Islet precursor cell (in vitro differentiated cells): ENCODE data around the gene USP48.
"Not testable (repeated sequence)": the region's sequence is repeated elsewhere in the genome, so short reads cannot be mapped to it uniquely, and the experiment has no call there.

ENCODE experiments used
- DNase-seq: peaks from one replicate; pipeline ENCODE4 v3.0.0-alpha.2; 2018

The USP48 gene

DNA sequence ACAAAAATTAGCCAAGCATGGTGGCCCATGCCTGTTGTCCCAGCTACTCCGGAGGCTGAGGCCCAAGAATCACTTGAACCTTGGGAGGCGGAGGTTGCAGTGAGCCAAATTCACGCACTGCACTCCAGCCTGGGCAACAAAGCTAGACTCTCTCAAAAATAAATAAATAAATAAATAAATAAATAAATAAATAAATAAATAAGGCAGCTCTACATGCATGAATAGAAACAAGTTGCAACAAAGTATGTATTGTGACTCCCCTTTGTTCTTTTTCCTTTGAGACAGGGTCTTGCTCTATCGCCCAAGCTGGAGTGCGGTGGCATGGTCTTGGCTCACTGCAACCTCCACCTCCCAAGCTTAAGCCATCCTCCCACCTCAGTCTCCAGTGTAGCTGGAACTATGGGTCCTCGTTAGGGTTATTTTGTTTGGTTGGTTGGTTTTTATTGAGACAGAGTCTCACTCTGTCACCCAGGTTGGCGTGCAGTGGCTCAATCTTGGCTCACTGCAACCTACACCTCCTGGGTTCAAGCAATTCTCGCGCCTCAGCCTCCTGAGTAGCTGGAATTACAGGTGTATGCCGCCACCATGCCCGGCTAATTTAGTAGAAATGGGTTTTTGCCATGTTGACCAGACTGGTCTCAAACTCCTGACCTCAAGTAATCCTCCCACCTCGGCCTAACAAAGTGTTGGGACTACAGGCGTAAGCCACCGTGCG, 8.0 kb downstream of the USP48 start:
- DNase-seq, result no peak

DNA sequence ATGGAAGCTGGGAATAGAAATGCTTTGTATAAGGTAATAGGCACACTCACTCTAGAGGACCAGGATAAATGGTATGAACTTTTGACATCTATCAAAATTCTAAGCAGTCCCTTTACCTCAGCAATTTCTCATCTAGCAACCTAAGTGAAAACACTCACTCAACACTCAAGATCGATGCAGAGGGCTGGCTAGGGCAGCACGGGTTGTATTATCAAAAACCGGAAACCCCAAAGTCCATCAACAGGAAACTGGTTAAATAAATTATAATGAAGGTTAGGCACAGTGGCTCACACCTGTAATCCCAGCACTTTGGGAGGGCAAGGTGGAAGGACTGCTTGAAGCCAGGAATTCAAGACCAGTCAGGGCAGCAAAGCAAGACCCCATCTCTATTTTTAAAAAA, 9.4 kb downstream of the USP48 start:
- no peak for DNase-seq

DNA sequence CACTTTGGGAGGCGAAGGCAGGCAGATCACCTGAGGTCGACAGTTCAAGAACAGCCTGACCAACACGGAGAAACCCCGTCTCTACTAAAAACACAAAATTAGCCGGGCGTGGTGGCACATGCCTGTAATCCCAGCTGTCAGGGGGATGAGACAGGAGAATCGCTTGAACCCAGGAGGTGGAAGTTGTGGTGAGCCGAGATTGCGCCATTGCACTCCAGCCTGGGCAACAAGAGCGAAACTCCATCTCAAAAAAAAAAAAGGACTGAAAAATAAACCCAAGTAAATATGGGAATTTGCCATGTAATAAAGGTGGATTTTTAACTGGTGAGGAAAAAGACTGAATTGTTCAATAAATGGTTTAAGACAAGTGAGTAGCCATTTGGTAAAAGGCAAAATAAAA, 11.3 kb downstream of the USP48 start:
- DNase-seq, result not testable (repeated sequence)

DNA sequence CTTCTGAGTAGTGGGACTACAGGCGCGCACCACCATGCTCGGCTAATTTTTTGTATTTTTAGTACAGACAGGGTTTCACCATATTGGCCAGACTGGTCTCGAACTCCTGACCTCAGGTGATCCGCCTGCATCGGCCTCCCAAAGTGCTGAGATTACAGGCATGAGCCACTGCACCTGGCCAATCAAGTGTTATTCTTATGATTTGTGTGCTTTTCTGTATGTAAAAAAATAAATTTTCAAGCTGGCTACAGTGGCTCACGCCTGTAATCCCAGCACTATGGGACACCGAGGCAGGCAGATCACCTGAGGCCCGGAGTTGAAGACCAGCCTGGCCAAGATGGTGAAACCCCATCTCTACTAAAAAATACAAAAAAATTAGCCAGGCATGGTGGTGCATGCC, 12.3 kb downstream of the USP48 start:
- not testable (repeated sequence) for DNase-seq

DNA sequence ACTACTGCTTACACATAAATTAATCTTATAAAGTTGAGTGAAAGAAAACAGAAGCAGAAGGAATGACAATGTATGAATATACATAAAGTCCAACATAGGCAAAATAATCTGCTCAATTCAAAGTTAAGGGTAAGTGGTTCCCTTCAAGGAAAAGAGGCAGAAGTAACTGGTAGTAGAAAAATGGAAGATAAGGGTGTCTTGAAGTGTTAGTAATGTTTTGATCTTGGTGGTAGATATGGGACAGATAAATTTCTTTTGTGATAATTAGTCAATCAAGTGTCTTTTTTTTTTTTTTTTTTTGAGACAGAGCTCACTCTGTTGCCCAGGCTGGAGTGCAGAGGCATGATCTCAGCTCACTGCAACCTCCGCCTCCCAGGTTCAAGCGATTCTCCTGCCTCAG, 12.7 kb downstream of the USP48 start:
- no peak for DNase-seq

DNA sequence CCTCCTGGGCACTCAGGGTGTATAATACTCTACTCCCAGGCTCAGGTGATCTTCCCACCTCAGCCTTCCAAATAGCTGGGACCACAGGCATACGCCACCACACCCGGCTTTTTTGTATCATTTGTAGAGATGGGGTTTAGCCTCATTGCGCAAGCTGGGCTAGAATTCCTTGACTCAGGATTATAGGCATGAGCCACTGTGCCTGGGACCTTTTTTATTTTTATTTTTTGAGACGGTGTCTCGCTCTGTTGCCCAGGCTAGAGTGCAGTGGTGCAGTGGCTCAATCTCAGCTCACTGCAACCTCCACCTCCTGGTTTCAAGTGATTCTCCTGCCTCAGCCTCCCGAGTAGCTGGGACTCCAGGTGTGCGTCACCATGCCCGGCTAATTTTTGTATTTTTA, 15.8 kb downstream of the USP48 start:
- DNase-seq, result not testable (repeated sequence)

DNA sequence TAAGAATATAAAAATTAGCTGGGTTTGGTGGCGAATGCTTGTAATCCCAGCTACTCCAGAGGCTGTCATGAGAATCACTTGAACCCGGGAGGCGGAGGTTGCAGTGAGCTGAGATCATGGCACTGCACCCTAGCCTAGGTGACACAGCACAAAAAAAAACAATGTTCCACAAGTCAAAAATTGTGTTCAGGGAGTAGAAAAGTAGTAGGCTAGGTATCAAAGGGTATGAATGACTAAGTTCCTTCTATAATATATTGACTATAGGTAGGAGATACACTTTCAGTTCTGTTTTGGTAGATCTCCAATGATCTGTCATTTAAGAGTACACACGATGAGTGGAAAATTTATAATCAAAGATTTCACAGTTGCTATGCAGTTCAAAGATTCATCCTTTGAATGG, 16.7 kb downstream of the USP48 start:
- DNase-seq, result no peak

DNA sequence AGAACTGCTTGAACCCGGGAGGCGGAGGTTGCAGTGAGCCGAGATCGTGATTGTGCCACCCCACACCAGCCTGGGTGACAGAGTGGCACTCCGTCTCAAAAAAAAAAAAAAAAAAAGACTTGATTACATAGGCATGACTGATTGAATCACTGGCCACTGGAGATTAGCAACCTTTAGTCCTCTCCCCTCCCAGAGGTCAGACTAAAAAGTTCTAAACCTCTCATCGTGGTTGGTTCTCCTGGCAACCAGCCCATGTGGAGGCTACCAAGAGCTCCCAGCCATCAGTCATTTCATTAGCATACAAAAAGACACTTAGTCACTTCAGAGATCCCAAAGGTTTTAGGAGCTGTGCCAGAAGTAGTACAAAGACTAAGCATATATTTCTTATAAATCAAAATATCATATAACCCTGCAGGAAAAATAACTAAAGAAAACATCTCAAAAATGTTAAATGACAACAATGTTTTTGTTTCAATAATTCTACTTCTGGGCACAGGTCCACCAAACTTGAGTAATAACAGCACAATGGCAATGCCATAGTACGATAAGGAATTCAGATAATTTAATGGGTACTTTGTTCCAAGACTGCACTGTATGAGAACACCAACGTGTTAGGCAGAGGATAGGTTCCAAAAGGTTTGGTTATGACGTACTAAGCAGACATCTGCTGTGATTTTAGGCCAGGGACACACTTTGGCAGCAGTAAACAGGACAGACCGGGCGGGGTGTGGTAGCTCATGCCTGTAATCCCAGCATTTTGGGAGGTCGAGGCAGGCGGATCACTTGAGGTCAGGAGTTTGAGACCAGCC, 18.1 kb downstream of the USP48 start:
- DNase-seq, result no peak

DNA sequence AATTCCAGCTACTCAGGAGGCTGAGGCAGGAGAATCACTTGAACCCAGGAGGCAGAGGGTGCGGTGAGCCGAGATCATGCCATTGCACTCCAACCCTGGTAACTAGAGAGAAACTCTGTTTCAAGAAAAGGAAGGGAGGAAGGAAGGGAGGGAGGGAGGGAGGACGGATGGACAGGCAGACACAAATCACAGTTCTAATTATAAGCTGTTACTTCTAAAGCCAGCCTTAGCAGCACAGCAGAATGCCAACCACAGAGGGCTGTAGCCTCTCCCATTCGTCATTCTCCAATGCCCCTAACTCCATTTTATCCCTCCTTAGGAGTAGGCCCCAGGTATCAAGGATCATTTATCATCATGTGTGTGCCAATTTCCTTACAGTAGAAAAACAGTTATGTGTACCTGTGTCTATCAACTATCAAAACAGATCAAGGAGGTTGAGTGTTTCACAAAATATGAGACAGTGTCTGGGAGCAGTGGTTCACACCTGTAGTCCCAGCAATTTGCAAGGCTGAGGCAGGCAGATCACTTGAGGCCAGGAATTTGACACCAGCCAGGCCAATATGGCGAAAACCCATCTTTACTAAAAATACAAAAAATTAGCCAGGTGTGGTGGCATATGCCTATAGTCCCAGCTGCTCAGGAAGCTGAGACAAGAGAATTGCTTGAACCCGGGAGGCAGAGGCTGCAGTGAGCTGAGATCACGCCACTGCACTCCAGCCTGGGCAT, 19.1 kb downstream of the USP48 start:
- DNase-seq, result no peak

DNA sequence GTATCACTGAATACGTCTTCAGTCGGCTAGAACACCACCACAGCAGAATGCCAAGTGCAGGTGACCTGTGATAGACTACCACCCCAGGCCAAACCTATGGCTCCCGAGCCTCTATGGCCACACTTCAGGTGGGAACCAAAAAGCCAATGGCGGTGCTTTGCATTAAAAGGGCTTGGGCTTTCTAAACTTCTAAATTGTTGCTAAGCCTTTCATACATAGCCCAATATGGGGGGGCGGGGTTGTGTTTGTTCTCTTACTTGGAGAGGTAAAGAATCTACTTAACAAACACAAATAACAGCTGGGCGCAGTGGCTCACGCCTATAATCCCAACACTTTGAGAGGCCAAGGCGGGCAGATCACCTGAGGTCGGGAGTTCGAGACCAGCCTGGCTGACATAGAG, 19.7 kb downstream of the USP48 start:
- no peak for DNase-seq

DNA sequence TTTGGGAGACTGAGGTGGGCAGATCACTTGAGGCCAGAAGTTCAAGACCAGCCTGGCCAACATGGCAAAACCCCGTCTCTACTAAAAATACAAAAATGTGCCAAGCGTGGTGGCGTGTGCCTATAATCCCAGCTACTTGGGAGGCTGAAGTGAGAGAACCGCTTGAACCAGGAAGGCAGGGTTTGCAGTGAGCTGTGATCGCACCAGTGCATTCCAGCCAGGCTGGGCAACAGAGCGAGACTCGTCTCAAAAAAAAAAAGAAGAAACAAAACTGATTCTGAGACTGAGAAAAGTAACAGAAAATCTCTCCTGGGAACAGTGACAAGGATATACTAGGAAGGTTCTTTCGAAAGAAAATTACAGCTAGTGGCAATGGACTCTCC, 20.9 kb downstream of the USP48 start:
- DNase-seq, result no peak

DNA sequence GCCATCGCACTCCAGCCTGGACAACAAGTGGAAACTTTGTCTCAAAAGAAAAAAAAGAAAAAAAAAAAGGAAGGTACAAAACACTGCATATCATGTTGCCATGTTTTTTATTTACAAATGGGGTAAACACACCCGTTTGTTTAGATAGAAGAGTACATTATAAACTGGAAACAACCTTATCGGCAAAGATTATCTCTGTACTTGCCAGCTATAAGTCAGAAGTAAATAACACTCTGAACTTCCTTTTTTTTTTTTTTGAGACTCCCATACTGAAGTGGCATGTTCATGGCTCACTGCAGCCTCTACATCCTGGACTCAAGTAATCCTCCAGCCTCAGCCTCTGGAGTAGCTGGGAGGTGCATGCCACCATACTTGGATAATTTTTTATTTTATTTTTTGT, 21.9 kb downstream of the USP48 start:
- DNase-seq, result no peak

DNA sequence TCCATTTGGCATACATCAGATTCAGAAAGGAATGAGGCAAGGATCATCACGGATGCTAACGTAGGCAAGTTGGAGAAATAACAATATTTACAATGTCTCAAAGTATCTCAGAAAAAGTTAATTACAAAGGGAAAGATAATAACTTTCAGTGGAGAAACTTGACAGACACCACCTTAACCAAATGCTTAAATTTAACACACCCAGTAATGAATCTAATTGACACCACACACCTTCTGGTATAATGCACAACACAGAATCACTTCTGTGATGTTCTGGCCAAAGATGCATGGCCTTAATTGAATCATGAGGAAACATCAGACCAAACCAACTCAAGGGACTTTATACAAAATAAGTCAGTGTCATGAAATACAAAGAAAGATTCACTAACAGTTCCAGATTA, 23.1 kb downstream of the USP48 start:
- no peak for DNase-seq

DNA sequence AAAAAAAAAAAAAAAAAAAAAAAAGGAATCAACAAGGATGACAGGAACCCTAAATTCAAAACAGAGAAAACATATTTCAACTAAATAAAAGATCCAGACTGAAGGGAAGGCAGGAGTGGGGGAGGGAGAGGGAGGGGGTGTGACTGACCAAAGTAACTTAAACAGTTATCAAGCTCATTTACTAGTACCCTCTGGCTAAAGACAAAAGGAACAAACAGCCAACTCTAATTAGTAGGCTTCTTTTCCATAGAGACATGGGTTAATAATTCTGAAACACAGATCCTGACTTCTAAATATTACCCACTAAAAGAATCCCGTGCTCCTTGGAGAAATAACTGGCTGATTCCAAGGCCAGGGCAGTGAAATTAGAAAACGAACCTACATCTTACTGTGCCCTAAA, 23.8 kb downstream of the USP48 start:
- DNase-seq, result no peak

DNA sequence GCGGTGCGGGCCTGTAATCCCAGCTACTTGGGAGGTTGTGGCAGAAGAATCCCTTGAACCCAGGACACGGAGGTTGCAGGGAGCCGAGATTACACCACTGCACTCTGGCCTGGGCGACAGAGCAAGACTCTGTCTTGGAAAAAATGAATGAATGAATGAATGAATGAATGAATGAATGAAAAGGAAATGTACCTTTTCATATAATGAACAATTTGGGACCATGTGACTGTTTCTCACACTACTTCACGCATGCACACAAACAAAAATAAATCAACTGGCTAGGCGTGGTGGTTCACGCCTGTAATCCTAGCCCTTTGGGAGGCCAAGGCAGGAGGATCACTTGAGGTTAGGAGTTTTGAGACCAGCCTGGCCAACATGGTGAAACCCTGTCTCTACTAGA, 24.3 kb downstream of the USP48 start:
- no peak for DNase-seq

DNA sequence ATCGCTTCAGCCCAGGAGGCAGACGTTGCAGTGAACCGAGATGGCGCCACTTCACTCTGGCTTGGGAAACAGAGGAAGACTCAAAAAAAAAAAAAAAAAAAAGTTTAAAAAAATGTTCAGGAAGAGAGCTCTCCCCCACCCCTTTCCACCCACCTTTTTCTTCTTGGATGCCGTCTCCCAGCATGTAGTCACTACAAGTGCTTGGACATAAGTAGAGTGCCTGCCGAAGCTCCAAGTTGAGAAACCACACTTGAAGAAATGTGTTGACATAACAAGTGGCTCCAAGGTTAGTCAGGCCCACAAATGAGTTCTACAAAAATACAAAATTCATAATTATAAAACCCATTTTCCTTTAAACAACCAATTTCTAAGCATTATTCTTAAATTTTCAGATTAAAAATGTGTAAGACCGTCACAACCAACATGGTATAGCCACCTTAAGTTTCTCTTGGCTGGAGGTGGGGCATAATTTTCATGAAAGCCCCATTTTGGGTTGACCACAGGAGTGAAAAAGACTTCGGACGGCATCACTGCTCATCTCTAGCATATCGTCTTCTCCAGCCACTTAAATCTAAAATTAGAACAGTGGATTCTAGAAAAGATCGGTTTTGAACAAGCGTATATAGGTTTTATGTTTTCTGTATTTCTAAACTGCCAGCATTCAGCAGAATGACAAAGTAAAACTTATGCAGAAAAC, 26.4 kb downstream of the USP48 start:
- no peak for DNase-seq

DNA sequence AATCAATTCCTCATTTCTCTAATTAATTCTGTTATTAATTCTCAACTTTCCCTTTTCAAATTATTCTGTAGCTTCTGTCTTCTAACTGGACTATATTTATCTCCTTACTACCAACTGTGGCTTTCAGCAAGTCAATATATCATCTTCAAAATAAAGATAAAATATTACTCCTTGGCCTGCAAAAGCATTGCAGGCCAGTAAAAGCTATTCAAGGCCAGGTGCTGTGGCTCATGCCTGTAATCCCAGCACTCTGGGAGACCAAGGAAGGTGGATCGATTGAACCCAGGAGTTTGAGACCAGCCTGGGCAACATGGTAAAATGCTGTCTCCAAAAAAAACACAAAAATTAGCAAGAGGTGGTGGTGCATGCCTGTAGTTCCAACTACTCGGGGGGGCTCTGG, 27.9 kb downstream of the USP48 start:
- no peak for DNase-seq

DNA sequence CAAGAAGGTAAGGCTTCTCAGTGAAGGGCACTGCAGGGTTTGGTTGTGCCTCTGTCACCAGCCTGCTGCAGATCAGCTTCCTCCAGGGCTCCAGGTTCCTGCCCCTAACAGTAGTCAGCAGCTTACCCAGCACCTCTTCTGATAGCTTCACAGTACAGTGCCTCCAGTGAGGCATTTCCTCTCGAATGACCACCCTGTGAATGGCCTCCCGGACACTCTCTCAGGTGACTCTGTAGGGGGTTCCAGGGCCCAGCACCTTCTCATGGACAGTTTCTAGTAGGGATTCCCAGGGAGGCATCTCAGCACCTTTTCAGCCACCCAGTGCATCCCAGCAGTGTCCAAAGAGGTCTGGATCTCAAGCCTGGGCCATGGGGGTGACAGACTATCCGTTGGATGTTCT, 28.4 kb downstream of the USP48 start:
- no peak for DNase-seq

DNA sequence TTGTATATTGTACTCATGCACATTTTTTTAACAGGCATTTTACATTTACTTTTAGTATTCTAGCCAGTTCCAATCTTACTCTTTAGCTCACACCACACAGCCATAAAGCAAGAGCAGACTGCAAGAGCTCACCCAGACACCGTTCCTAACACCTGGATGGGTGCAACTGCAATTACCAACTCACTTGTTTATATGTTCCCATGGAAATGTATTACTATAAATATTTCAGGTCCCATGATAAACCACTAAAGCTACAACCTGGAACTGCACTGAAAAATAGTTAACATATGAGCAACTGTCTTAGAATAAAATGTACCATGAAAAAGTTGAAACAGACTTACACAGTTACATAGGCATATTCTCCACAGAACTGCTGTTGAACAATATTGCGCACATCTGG, 30.8 kb downstream of the USP48 start:
- no peak for DNase-seq

DNA sequence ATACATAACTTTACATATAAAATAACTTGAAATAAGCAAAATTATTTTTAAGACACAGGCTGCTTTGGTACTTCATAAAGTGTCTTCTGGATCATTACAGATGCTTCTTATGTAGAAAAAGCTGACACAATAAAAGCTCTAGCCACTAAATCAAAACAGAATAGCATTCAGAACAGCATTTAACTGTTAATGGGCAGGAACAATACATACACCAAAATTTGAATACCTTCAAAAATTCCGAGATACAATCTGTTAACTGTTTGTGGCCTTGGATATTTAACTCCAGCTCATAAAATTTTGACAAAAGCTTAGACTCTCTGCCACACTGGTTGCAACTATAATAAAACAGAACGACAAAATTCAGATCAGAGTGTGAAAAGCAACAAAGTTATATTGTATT, 31.7 kb downstream of the USP48 start:
- DNase-seq, result no peak

DNA sequence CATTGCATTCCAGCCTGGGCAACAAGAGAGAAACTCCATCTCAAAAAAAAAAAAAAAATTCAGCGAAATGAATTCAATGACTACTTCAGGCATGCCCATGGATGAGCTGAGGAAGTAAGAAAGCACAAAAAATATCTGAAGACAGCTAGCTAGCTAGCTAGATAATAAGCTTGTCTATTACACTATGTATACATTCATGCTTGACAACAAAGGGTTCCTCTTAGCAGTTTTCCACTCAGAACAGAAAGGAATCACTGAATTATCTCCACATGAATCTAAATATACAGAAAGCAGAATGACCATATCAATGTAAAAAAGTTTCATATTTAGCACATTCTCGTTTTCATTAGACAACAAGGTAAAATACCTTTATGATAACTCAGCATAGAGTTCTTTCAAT, 32.1 kb downstream of the USP48 start:
- no peak for DNase-seq

DNA sequence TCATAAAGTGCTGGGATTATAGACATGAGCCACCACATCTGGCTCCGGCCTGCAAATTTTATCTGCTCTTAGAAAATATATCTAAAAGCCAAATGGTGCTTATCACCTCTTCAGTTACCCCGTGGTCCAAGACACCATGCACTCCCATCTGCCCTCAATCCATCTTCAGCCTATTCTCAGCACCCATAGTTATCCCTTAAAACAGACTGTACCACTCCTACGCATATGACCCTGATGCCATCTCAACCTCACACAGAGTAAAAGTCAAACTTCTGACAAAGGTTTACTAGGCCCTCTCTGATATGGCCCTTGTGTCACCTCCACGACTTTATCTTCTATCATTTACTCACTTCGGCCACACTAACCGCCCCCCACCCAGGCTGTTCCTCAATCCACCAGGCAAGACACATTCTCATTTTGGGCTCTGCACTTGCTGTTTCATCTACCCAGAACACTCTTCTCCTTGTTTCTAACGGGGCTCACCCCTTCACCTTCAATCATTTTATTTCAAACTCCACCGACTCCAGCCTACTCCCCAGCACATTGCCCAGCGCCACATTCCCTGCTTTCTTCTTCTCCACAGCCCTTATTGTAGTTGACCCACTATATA, 33.0 kb downstream of the USP48 start:
- DNase-seq, result no peak

DNA sequence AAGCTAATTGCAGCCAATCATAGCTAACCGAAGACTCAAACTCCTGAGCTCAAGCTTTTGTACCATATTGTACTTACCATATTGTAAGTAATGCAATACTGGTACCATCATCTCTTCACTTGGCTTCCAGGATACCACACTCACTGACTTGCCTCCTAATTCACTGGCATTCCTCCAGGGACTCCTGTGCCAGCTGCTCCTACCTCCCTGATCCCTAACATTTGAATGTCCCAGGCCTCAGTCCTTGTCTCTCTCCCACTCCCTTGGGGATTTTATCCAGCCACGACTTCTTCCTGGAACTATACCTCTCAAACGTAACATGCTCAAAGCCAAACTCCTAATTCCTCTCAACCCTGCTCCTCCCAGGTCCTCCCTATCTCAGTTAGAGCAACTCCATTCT, 33.8 kb downstream of the USP48 start:
- DNase-seq, result no peak
